Body of pancreas (tissue), 4 donors: Measurements from ENCODE around the gene KCNE4.

Source experiments
- POLR2A ChIP-seq, 3 donors: fragments of 450-650 bp; IDR thresholded peaks; one replicate each; pipeline ENCODE4 v1.6.1; 2016; ENCODE audit warnings: antibody characterized with exemption in 3 of 3, mild to moderate bottlenecking in 2 of 3
- TF ChIP-seq, protein P1 (sequence below), 7 experiments: fragments of 450-650 bp in 4 of 7; fragments of 200-600 bp in 3 of 7; sonication (generic) in 3 of 7; IDR thresholded peaks; one replicate each; pipeline ENCODE4 v1.5.1; 2016 to 2019; ENCODE audit warnings: antibody characterized with exemption in 7 of 7

DNA sequence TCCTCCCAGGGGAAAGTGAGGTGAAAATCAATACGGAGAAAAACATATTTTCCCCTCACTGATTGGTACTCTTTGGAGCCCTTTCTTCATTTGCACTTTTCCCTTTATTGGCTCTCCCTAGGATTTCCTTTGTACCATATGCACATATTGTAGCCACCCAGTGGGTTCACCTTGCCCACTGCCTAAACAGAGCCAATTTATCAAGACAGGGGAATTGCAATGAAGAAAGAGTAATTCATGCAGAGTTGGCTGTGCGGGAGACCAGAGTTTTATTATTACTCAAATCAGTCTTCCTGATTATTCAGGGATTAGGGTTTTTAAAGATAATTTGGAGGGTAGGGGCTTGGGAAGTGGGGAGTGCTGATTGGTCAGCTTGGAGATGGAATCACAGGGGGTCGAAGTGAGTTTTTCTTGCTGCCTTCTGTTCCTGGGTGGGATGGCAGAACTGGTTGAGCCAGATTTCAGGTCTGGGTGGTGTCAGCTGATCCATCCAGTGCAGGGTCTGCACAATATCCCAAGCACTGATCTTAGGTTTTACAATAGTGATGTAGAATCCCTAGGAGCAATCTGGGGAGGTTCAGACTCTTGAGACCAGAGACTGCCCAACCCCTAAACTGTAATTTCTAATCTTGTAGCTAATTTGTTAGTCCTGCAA is 15.1 kb upstream of the KCNE4 start:
- TF ChIP-seq, protein P1, sequence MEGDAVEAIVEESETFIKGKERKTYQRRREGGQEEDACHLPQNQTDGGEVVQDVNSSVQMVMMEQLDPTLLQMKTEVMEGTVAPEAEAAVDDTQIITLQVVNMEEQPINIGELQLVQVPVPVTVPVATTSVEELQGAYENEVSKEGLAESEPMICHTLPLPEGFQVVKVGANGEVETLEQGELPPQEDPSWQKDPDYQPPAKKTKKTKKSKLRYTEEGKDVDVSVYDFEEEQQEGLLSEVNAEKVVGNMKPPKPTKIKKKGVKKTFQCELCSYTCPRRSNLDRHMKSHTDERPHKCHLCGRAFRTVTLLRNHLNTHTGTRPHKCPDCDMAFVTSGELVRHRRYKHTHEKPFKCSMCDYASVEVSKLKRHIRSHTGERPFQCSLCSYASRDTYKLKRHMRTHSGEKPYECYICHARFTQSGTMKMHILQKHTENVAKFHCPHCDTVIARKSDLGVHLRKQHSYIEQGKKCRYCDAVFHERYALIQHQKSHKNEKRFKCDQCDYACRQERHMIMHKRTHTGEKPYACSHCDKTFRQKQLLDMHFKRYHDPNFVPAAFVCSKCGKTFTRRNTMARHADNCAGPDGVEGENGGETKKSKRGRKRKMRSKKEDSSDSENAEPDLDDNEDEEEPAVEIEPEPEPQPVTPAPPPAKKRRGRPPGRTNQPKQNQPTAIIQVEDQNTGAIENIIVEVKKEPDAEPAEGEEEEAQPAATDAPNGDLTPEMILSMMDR (IDR thresholded peaks at IDR 0.05), result no peak
- TF ChIP-seq POLR2A (IDR thresholded peaks at IDR 0.05), result no peak
